Progenitor cell of endocrine pancreas (in vitro differentiated cells): Measurements from ENCODE around the gene NTRK2. TPM values are rescaled to one million over a fixed set of nuclear protein-coding genes. Genes with fewer than 3 reads are reported as not detected.

Experiments
- DNase-seq: peaks from one replicate; pipeline ENCODE4 v3.0.0; 2021; ENCODE audit warnings: low spot score; ENCODE audit not compliant: unreplicated experiment
- H3K27ac Mint-ChIP-seq: 2 replicates; pipeline ENCODE4 v1.8.0; 2021; ENCODE audit warnings: mild to moderate bottlenecking, moderate library complexity, mixed read lengths
- H3K27me3 Mint-ChIP-seq: 2 replicates; pipeline ENCODE4 v1.8.0; 2021; ENCODE audit warnings: mixed read lengths
- H3K36me3 Mint-ChIP-seq: 2 replicates; pipeline ENCODE4 v1.8.0; 2022; ENCODE audit warnings: mixed read lengths; ENCODE audit not compliant: insufficient read depth
- H3K4me1 Mint-ChIP-seq: 2 replicates; pipeline ENCODE4 v1.8.0; 2021; ENCODE audit warnings: low read depth, mixed read lengths
- H3K4me3 Mint-ChIP-seq: 2 replicates; pipeline ENCODE4 v1.8.0; 2021; ENCODE audit warnings: low read depth, mild to moderate bottlenecking, moderate library complexity, mixed read lengths
- H3K9me3 Mint-ChIP-seq: 2 replicates; pipeline ENCODE4 v1.8.0; 2021; ENCODE audit warnings: low read depth, mixed read lengths
- total RNA-seq: library from RNA; stranded (reverse); gene quantifications from 2 replicates; pipeline ENCODE4 v1.2.1, GENCODE V29; 2021
- TF ChIP-seq, protein P1 (sequence below): fragments of 200-600 bp; sonication (generic); IDR thresholded peaks from one replicate; pipeline ENCODE4 v1.5.0; 2021; ENCODE audit warnings: antibody characterized with exemption, mild to moderate bottlenecking; ENCODE audit not compliant: unreplicated experiment

The NTRK2 gene
- total RNA-seq, 1 donor from 2014 or later, result 4.7 TPM

- Mint-ChIP-seq H3K9me3 (no peaks in the 10 kb centered on the region), H3K27me3 (peaks cover 17% of the 10 kb centered on the region), H3K36me3 (no peaks in the 10 kb centered on the region), H3K27ac (no peak overlapping the region), H3K4me3 (no peak overlapping the region), H3K4me1 (peaks cover 14% of the 10 kb centered on the region)
- TF ChIP-seq, protein P1, sequence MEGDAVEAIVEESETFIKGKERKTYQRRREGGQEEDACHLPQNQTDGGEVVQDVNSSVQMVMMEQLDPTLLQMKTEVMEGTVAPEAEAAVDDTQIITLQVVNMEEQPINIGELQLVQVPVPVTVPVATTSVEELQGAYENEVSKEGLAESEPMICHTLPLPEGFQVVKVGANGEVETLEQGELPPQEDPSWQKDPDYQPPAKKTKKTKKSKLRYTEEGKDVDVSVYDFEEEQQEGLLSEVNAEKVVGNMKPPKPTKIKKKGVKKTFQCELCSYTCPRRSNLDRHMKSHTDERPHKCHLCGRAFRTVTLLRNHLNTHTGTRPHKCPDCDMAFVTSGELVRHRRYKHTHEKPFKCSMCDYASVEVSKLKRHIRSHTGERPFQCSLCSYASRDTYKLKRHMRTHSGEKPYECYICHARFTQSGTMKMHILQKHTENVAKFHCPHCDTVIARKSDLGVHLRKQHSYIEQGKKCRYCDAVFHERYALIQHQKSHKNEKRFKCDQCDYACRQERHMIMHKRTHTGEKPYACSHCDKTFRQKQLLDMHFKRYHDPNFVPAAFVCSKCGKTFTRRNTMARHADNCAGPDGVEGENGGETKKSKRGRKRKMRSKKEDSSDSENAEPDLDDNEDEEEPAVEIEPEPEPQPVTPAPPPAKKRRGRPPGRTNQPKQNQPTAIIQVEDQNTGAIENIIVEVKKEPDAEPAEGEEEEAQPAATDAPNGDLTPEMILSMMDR, result no peak
- DNase-seq, result no peak
These were observed 280.4 kb downstream of the NTRK2 start for GRCh38 chr9:84949971-84950370.

GRCh38 chr9:84950879-84951811 is 281.6 kb downstream of the NTRK2 start:
- Mint-ChIP-seq H3K4me3 (no peak overlapping the region), H3K27me3 (peaks cover 21% of the 10 kb centered on the region), H3K9me3 (no peaks in the 10 kb centered on the region), H3K36me3 (no peaks in the 10 kb centered on the region), H3K4me1 (peaks cover 8% of the 10 kb centered on the region), H3K27ac (no peak overlapping the region)
- DNase-seq, result no peak
- TF ChIP-seq, protein P1, result no peak

GRCh38 chr9:84953252-84953773 is 283.8 kb downstream of the NTRK2 start:
- no peak overlapping the region for H3K27ac Mint-ChIP-seq
- TF ChIP-seq, protein P1, result no peak
- peaks cover 4% of the 10 kb centered on the region for H3K9me3 Mint-ChIP-seq
- DNase-seq, result no peak
- H3K4me3 Mint-ChIP-seq, result no peak overlapping the region
- H3K36me3 Mint-ChIP-seq, result no peaks in the 10 kb centered on the region
- peaks cover 4% of the 10 kb centered on the region for H3K4me1 Mint-ChIP-seq
- H3K27me3 Mint-ChIP-seq, result peaks cover 23% of the 10 kb centered on the region

DNA sequence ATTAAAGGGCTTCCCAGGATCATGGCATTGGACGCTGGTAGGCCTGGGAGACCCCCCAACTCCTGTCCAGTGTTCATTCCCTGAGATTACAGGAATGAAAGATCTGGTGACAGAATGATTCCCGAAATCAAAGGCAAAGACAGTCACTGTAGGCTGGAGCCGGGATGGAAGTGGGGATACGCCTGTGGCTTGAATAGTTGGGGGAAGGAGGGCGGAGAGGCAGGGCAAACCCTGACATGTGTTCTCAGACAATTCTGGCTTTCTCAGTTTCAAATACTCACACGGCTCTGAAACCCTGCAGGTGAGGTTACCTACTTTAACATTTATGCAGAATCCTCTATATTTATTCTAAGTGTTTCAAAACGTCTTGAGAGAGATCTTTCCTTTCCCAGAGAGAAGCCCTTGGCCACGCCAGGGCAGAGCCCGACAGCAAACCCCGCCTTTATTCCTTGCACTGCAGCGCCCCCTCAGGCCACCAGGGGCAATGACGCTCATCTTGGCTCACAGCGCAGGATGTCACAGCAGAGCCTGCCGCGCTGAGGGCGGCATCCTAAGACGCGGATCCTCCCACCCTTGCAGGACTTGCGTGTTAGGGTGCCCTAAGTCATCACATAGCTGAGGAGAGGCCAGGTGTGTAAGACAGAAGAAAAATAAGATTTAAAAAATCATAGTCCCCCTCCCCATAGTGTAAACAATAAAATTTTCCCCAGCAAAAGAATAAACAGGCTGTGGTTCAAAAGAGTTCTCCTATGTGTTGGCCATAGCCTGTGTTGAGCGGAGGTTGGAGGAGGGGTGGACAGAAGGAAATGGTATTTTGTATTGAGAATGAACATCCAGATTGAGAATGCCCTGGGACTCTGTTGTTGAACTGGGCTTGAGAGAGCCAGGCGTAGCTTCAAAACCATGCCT is 284.5 kb downstream of the NTRK2 start:
- H3K27ac Mint-ChIP-seq, result no peak overlapping the region
- peak; percentile 67 for DNase-seq

More for the DNA sequence above, 284.5 kb downstream of the NTRK2 start:
- H3K9me3 Mint-ChIP-seq, result peaks cover 4% of the 10 kb centered on the region
- peaks cover 4% of the 10 kb centered on the region for H3K4me1 Mint-ChIP-seq
- H3K4me3 Mint-ChIP-seq, result no peak overlapping the region
- peaks cover 20% of the 10 kb centered on the region for H3K27me3 Mint-ChIP-seq
- TF ChIP-seq, protein P1, result peak; percentile 96
- H3K36me3 Mint-ChIP-seq, result no peaks in the 10 kb centered on the region
